ENCODE measurements around the gene MSANTD2. TPM values are rescaled to one million over a fixed set of nuclear protein-coding genes. Genes with fewer than 3 reads are reported as not detected.

The MSANTD2 gene
- total and polyA plus RNA-seq, 12 donors: 2.4 to 15.9 (median 3.4) TPM

GRCh38 chr11:124766156-124766555 lies 34.0 kb downstream of the MSANTD2 start:
- Histone ChIP-seq H3K36me3 (peaks cover 0 to 69% (median 15%) of the 10 kb centered on the region in 9 donors), H3K4me3 (no peak overlapping the region), H3K27ac (no peak overlapping the region), H3K27me3 (peaks cover 0 to 22% (median 17%) of the 10 kb centered on the region in 7 donors), H3K4me1 (peaks cover 0 to 19% (median 15%) of the 10 kb centered on the region in 9 donors), H3K9me3 (no peaks in the 10 kb centered on the region)
- DNase-seq (no peak), ATAC-seq (no peak)
- intact Hi-C loops (cut with DNase I): loop anchor here in 2 of 10 donors (10.0 kb wide), 1 partner anchor 69 kb away; no protein-coding TSS in a partner anchor
- no peak for TF ChIP-seq CTCF (IDR thresholded peaks at IDR 0.05)
- 92 to 96% methylated on average over 2 of the region's 2 CpGs for WGBS, 2 donors

- peak overlapping the region; percentile 61 to 94 (median 78) for H3K4me3 ChIP-seq
- peaks cover 0 to 44% (median 12%) of the 10 kb centered on the region in 9 donors for H3K36me3 ChIP-seq
- intact Hi-C loops (cut with DNase I): loop anchor here in 9 of 10 donors (1.0 to 10.0 kb wide), 10 partner anchors 34 to 95 kb away; partner anchors contain the start of genes SIAE (in 5 of the 9), SPA17 (in 5 of the 9) and MSANTD2 (in 1 of the 9)
- H3K27ac ChIP-seq: peak overlapping the region in 9 of 10 donors; percentile 86 to 99 (median 98)
- peaks cover 0 to 50% (median 41%) of the 10 kb centered on the region in 7 donors for H3K27me3 ChIP-seq
- peak; percentile 77 to 86 (median 82) for TF ChIP-seq CTCF (IDR thresholded peaks at IDR 0.05)
- 5 to 6% methylated on average over 21 of the region's 21 CpGs for WGBS, 2 donors
- peaks cover 6 to 43% (median 35%) of the 10 kb centered on the region in 9 donors for H3K4me1 ChIP-seq
- H3K9me3 ChIP-seq: no peaks in the 10 kb centered on the region
- ATAC-seq: peak in 7 of 8 donors; percentile 7 to 23 (median 15)
- DNase-seq: peak; percentile 88 to 91
Measured at GRCh38 chr11:124763156-124763947, 36.9 kb downstream of the MSANTD2 start.

GRCh38 chr11:124762624-124763155 lies 37.5 kb downstream of the MSANTD2 start:
- ATAC-seq (peak in 2 of 8 donors; percentile 0 to 1), DNase-seq (peak in 1 of 2 donors; percentile 29)
- Histone ChIP-seq H3K36me3 (peaks cover 0 to 37% (median 12%) of the 10 kb centered on the region in 9 donors), H3K4me1 (peaks cover 7 to 50% (median 42%) of the 10 kb centered on the region in 9 donors), H3K9me3 (no peaks in the 10 kb centered on the region), H3K27ac (peak overlapping the region; percentile 86 to 99 (median 98)), H3K4me3 (peak overlapping the region; percentile 61 to 94 (median 78)), H3K27me3 (peaks cover 0 to 56% (median 47%) of the 10 kb centered on the region in 7 donors)
- WGBS, 2 donors: 1% methylated on average over 45 of the region's 45 CpGs
- intact Hi-C loops (cut with DNase I): loop anchor here in 9 of 10 donors (1.0 to 10.0 kb wide), 10 partner anchors 35 to 94 kb away; partner anchors contain the start of genes SIAE (in 5 of the 9), SPA17 (in 5 of the 9) and MSANTD2 (in 1 of the 9)
- TF ChIP-seq CTCF (IDR thresholded peaks at IDR 0.05): no peak

- peaks cover 7 to 55% (median 47%) of the 10 kb centered on the region in 9 donors for H3K4me1 ChIP-seq
Measured at GRCh38 chr11:124762105-124762623, 38.0 kb downstream of the MSANTD2 start, which contains the start of gene ESAM. ESAM (minus strand) TSS chr11:124762290; CDS start chr11:124762154, 136 bp downstream.

More at GRCh38 chr11:124762105-124762623, 38.0 kb downstream of the MSANTD2 start, which contains the start of gene ESAM:
- intact Hi-C loops (cut with DNase I): loop anchor here in 9 of 10 donors (2.0 to 10.0 kb wide), 9 partner anchors 35 to 93 kb away; partner anchors contain the start of genes SIAE (in 5 of the 9), SPA17 (in 5 of the 9) and MSANTD2 (in 1 of the 9)
- 0 to 1% methylated on average over 54 to 55 of the region's 55 CpGs for WGBS, 2 donors
- no peak for TF ChIP-seq CTCF (IDR thresholded peaks at IDR 0.05)
- peak; percentile 67 to 74 for DNase-seq
- ATAC-seq: peak; percentile 20 to 61 (median 41)
- Histone ChIP-seq H3K9me3 (no peaks in the 10 kb centered on the region), H3K27me3 (peaks cover 0 to 62% (median 48%) of the 10 kb centered on the region in 7 donors), H3K36me3 (peaks cover 0 to 34% (median 6%) of the 10 kb centered on the region in 9 donors), H3K4me3 (peak within 1 kb of the TSS; percentile 61 to 94 (median 78)), H3K27ac (peak within 1 kb of the TSS; percentile 86 to 99 (median 98))
